Mammary epithelial cell (primary cell): ENCODE measurements around the gene CENPX.

Source experiments
- EZH2 ChIP-seq: IDR thresholded peaks from 2 replicates; pipeline ENCODE4 v1.6.1; 2012; ENCODE audit warnings: low read length, inconsistent platforms, borderline replicate concordance
- TF ChIP-seq, protein P1 (sequence below), 2 donors: IDR thresholded peaks in 1 of 2; conservative IDR thresholded peaks in 1 of 2; 2 replicates each; pipeline ENCODE4 v1.5.1; 2011 to 2012; ENCODE audit warnings: inconsistent platforms in 2 of 2, low read length in 2 of 2, mild to moderate bottlenecking in 2 of 2, control low read depth in 1 of 2, low read depth in 1 of 2; ENCODE audit not compliant: insufficient read depth in 1 of 2; ENCODE audit errors: extremely low read depth in 1 of 2

DNA sequence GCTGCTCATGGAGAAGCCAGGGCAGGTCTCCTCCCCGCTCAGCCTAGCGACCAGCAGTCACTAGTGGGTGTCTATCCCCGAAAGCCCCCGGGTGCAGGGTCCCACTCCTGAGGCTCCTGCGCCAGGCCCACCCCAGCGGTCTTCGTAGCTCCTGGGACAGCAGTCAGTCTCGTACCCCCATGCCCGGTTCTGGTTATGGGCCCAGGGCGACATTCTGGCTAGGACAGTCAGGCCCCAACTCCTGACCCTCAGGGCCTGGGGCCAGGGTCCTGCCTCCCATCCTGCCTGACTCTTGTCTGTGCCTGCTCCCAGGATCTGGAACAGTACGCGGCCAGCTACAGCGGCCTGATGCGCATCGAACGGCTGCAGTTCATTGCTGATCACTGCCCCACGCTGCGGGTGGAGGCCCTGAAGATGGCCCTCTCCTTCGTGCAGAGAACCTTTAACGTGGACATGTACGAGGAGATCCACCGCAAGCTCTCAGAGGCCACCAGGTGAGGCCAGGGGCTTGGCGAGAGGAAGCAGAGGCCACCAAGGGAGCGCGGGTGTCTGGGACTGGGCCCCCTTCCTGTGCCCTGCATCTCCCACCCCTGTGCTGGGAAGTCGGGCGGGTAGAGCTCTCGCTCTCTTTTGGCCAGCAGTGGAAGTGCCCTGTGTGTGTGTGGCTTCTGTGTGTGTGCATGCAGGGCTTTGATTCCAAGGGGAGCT is 31.0 kb upstream of the CENPX start:
- TF ChIP-seq, protein P1, sequence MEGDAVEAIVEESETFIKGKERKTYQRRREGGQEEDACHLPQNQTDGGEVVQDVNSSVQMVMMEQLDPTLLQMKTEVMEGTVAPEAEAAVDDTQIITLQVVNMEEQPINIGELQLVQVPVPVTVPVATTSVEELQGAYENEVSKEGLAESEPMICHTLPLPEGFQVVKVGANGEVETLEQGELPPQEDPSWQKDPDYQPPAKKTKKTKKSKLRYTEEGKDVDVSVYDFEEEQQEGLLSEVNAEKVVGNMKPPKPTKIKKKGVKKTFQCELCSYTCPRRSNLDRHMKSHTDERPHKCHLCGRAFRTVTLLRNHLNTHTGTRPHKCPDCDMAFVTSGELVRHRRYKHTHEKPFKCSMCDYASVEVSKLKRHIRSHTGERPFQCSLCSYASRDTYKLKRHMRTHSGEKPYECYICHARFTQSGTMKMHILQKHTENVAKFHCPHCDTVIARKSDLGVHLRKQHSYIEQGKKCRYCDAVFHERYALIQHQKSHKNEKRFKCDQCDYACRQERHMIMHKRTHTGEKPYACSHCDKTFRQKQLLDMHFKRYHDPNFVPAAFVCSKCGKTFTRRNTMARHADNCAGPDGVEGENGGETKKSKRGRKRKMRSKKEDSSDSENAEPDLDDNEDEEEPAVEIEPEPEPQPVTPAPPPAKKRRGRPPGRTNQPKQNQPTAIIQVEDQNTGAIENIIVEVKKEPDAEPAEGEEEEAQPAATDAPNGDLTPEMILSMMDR (conservative IDR thresholded peaks at IDR 0.05 in 1 of 2, IDR thresholded peaks at IDR 0.05 in 1 of 2; ENCODE audit: extremely low read depth in 1 of 2, insufficient read depth in 1 of 2, low read depth in 1 of 2, low read length in 2 of 2): no peak
- TF ChIP-seq EZH2: no peak
